ENCODE data around the gene KCNJ14. TPM values are rescaled to one million over a fixed set of nuclear protein-coding genes. Genes with fewer than 3 reads are reported as not detected.
A peak's percentile ranks its signal among the peaks of the same experiment; 100 is the strongest.

Gene KCNJ14
- total RNA-seq, 4 donors from 2014 or later, result 0.44 to 4.1 (median 1.5) TPM

DNA sequence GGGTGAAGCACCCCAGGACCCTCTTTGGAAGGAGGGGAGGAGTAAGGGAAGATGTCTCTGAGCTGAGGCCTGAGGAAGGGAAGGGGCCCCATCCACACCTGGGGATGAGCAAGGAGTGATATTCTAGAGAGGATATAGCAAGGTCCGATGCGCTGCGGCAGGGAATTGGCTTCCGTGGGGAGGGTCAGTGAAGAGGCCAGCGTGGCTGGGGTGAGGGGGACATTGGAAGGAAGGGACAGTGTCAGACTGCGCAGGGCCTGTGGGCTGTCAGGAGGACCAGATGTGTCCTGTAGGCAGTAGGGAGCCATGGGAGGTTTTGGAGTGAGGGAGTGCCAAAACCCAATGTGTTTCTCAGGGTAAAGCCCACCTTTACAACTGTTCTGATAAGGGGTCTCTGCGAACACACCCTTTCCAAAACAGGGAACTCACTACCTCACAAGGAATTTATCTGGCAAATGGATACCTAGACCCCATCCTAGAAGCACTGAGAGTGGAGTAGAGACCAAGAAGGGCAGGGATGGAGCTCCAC, 52.6 kb downstream of the KCNJ14 start:
- no peaks in the 10 kb centered on the region for H3K9me3 ChIP-seq
- WGBS, 2 donors, result 86 to 89% methylated on average over 7 of the region's 7 CpGs
- no peak overlapping the region for H3K4me3 ChIP-seq
- peaks cover 0 to 59% of the 10 kb centered on the region in 2 donors for H3K27me3 ChIP-seq
- peaks cover 0 to 12% (median 8%) of the 10 kb centered on the region in 4 donors for H3K4me1 ChIP-seq
- no peaks in the 10 kb centered on the region for H3K36me3 ChIP-seq
- DNase-seq (ENCODE audit: low spot score in 2 of 2), result no peak
- no peak overlapping the region for H3K27ac ChIP-seq
- TF ChIP-seq EP300 (IDR thresholded peaks at IDR 0.05) (no peak), POLR2A (IDR thresholded peaks at IDR 0.05) (no peak)
- TF ChIP-seq, protein P1, sequence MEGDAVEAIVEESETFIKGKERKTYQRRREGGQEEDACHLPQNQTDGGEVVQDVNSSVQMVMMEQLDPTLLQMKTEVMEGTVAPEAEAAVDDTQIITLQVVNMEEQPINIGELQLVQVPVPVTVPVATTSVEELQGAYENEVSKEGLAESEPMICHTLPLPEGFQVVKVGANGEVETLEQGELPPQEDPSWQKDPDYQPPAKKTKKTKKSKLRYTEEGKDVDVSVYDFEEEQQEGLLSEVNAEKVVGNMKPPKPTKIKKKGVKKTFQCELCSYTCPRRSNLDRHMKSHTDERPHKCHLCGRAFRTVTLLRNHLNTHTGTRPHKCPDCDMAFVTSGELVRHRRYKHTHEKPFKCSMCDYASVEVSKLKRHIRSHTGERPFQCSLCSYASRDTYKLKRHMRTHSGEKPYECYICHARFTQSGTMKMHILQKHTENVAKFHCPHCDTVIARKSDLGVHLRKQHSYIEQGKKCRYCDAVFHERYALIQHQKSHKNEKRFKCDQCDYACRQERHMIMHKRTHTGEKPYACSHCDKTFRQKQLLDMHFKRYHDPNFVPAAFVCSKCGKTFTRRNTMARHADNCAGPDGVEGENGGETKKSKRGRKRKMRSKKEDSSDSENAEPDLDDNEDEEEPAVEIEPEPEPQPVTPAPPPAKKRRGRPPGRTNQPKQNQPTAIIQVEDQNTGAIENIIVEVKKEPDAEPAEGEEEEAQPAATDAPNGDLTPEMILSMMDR (IDR thresholded peaks at IDR 0.05), result no peak

DNA sequence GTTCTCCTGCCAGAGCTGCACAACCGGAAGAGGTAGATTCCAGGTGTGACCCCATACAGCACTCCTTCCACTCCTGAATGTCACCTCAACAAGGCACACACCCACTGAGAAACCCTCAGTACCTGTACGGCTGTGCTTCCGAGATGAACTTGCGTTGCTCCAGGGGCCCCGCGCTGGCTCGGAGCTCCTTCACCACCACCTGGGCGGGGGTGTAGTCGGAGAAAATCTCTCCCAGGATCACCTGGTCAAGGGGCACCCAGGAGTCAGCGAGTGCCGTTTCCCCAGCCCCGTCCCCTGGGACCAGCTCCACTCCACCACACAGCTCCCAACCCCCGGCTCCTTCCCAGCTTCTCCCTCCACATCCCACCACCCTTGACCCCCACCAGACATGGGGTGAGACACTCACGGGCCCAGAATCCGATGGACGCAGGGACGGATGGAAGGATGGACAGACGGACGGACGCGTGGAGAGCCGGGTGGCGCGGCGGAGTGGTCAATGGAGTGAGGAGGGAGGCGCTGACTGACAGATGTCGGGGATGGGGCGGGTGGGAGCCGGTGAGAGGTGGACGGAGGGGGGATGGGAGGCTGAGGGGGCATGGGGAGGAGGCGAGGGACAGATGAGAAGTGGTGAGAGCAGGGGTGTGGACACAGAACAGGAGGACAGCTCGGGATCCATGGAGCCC, 53.5 kb downstream of the KCNJ14 start:
- TF ChIP-seq, protein P1 (IDR thresholded peaks at IDR 0.05), result no peak
- TF ChIP-seq POLR2A (IDR thresholded peaks at IDR 0.05), result no peak
- TF ChIP-seq EP300 (IDR thresholded peaks at IDR 0.05), result no peak
- no peak overlapping the region for H3K4me3 ChIP-seq
- WGBS, 2 donors, result 82 to 89% methylated on average over 32 of the region's 32 CpGs
- peaks cover 0 to 61% of the 10 kb centered on the region in 2 donors for H3K27me3 ChIP-seq
- DNase-seq (ENCODE audit: low spot score in 2 of 2), result no peak
- no peaks in the 10 kb centered on the region for H3K9me3 ChIP-seq
- H3K4me1 ChIP-seq, result peaks cover 0 to 18% (median 10%) of the 10 kb centered on the region in 4 donors
- no peaks in the 10 kb centered on the region for H3K36me3 ChIP-seq
- H3K27ac ChIP-seq, result no peak overlapping the region

DNA sequence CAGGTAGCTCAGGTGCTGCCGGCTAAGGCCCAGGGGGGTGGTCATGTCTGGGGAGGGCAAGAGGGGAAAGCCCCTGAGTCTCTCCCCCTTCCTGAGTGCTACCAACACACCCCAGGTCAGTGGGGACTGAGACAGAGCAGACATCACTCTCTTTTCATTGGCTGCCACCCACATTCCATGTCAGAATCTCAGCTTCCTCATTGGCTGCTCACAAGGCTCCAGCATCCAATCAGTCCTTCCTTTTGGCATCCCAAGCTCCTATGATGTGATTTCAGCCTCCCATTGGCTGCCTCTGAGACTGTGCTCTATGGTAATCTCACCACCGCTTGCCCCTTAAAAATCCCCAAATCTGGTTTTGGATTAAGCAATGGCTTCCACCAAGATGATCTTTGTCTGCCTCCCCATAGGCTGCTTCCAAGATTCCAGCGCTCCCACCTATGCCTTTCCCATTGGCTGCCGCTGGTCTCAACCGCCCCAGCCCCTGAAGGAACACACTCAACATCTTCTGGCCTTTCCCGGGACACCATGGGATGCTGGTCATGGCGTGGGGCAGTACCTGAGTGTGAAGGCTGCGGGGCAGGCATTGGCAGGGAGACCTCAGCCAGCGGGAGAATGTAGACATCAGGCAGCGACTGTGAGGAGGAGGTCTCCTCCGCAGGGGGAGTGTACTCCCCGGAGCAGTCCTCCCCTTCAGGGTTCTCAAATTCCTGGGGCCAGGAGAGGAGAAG, 54.3 kb downstream of the KCNJ14 start:
- WGBS, 2 donors, result 73 to 80% methylated on average over 11 to 12 of the region's 12 CpGs
- no peak overlapping the region for H3K27ac ChIP-seq
- no peak for DNase-seq (ENCODE audit: low spot score in 2 of 2)
- no peaks in the 10 kb centered on the region for H3K9me3 ChIP-seq
- peaks cover 0 to 62% of the 10 kb centered on the region in 2 donors for H3K27me3 ChIP-seq
- H3K4me3 ChIP-seq, result no peak overlapping the region
- H3K36me3 ChIP-seq, result no peaks in the 10 kb centered on the region
- TF ChIP-seq, protein P1 (IDR thresholded peaks at IDR 0.05), result no peak
- no peak for TF ChIP-seq POLR2A (IDR thresholded peaks at IDR 0.05)
- no peak for TF ChIP-seq EP300 (IDR thresholded peaks at IDR 0.05)
- peaks cover 0 to 20% (median 10%) of the 10 kb centered on the region in 4 donors for H3K4me1 ChIP-seq

DNA sequence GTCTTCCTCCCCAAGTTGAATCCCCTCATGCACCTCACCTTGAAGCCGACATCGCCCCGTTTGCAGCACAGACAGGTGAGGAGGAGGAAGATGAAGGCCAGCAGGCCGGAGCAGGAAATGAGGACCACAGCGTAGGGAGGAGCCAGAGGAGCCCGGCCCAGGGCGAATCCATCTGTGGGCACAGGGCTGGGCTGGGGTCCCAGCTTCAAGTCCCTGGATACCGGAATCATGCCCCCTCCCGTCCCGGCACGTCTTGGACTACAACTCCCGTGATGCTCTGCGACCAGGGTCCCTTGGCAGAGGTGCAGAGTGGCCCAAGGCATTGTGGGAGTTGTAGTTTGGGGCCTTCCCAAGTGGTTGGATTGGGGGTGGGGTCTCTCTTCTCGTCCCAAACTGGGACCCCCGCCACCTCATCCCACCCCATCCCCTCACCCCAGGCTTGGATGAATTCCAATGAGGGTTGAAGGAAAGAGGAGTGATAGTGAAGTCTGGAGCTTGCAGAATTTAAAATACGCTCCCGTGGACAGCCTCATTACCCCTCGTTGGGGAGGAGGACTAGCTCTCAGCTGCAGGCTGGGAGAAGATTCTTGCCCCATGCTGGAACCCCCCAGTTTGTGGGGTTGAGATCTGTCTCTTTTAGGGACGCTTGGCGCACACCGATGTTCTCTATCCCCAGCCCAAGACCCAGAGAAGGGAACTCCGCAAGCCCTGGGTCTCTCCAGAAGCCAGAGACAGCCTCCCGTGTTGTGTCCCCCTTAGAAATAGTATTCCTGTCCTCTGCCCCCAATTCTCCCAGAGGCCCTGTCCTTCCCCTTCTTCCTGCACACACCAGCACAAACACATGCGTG, 55.3 kb downstream of the KCNJ14 start:
- H3K36me3 ChIP-seq, result no peaks in the 10 kb centered on the region
- no peaks in the 10 kb centered on the region for H3K9me3 ChIP-seq
- no peak overlapping the region for H3K27ac ChIP-seq
- peak; percentile 44 to 76 for DNase-seq (ENCODE audit: low spot score in 2 of 2)
- TF ChIP-seq EP300 (IDR thresholded peaks at IDR 0.05), result peak; percentile 14 to 36
- TF ChIP-seq, protein P1 (IDR thresholded peaks at IDR 0.05), result no peak
- peaks cover 0 to 20% (median 10%) of the 10 kb centered on the region in 4 donors for H3K4me1 ChIP-seq
- peaks cover 0 to 62% of the 10 kb centered on the region in 2 donors for H3K27me3 ChIP-seq
- WGBS, 2 donors, result 9% methylated on average over 24 of the region's 24 CpGs
- peak overlapping the region in 1 of 4 donors; percentile 3 for H3K4me3 ChIP-seq

Data from tibial nerve (tissue), 4 donors.